WTC11 (cell line): ENCODE measurements around the gene SMPD2. TPM values are rescaled to one million over a fixed set of nuclear protein-coding genes. Genes with fewer than 3 reads are reported as not detected.

ENCODE experiments used
- ATAC-seq: fragments of 200-7000 bp; cut with Tn5 transposase; 2 replicates; pipeline ENCODE4 v1.10.0; 2021; ENCODE audit warnings: mild to moderate bottlenecking, moderate library complexity
- CTCF ChIA-PET: fragments of 300-600 bp; sonication (Branson Sonifier 250); formaldehyde crosslinking; loops from one replicate; lab custom pipeline; 2021; ENCODE audit warnings: antibody characterized with exemption; lab: Charles Lee
- POLR2A ChIA-PET: fragments of 350-600 bp; sonication (Branson Sonifier 250); formaldehyde crosslinking; loops from one replicate; lab custom pipeline; 2021; ENCODE audit warnings: antibody characterized with exemption; lab: Charles Lee
- DNase-seq: peaks from one replicate; pipeline ENCODE4 v3.0.0; 2021; ENCODE audit warnings: low spot score
- H3K27ac Mint-ChIP-seq: 2 replicates; pipeline ENCODE4 v1.8.0; 2021; ENCODE audit warnings: mixed read lengths
- H3K27me3 Mint-ChIP-seq: 2 replicates; pipeline ENCODE4 v1.8.0; 2021; ENCODE audit warnings: low read depth, mild to moderate bottlenecking, moderate library complexity, mixed read lengths
- H3K36me3 Mint-ChIP-seq: 2 replicates; pipeline ENCODE4 v1.8.0; 2021; ENCODE audit warnings: mixed read lengths
- H3K4me1 Mint-ChIP-seq: 2 replicates; pipeline ENCODE4 v1.8.0; 2022; ENCODE audit warnings: mixed read lengths
- H3K4me3 Mint-ChIP-seq: 2 replicates; pipeline ENCODE4 v1.8.0; 2021; ENCODE audit warnings: mild to moderate bottlenecking, moderate library complexity, mixed read lengths
- H3K9me3 Mint-ChIP-seq: 2 replicates; pipeline ENCODE4 v1.8.0; 2021; ENCODE audit warnings: mixed read lengths
- E2F4 ChIP-seq: sonication (generic); formaldehyde crosslinking; IDR thresholded peaks from 2 replicates; pipeline ENCODE4 v1.8.1; 2022; ENCODE audit warnings: low read depth, mild to moderate bottlenecking, moderate library complexity, missing genetic modification reagents, borderline replicate concordance
- GRHL2 ChIP-seq: fragments of 250-450 bp; sonication (Bioruptor Pico); IDR thresholded peaks from 2 replicates; pipeline ENCODE4 v1.8.0; 2022; ENCODE audit warnings: mild to moderate bottlenecking, moderate library complexity; ENCODE audit not compliant: insufficient replicate concordance, severe bottlenecking
- MLX ChIP-seq: sonication (generic); formaldehyde crosslinking; IDR thresholded peaks from 2 replicates; pipeline ENCODE4 v1.8.1; 2023; ENCODE audit warnings: mild to moderate bottlenecking, missing genetic modification reagents, moderate library complexity
- NFYB ChIP-seq: sonication (generic); formaldehyde crosslinking; conservative IDR thresholded peaks from 2 replicates; pipeline ENCODE4 v1.8.0; 2022; ENCODE audit warnings: low read depth, missing genetic modification reagents
- RELA ChIP-seq: sonication (generic); formaldehyde crosslinking; IDR thresholded peaks from 2 replicates; pipeline ENCODE4 v1.8.1; 2022; ENCODE audit warnings: missing genetic modification reagents, mild to moderate bottlenecking, borderline replicate concordance
- SOX15 ChIP-seq: fragments of 250-450 bp; sonication (Bioruptor Pico); IDR thresholded peaks from 2 replicates; pipeline ENCODE4 v1.9.0; 2021; ENCODE audit warnings: mild to moderate bottlenecking
- ZNF512 ChIP-seq: sonication (generic); formaldehyde crosslinking; IDR thresholded peaks from 2 replicates; pipeline ENCODE4 v1.8.1; 2022; ENCODE audit warnings: missing genetic modification reagents, borderline replicate concordance
- total RNA-seq: library from RNA; stranded (reverse); gene quantifications from 3 replicates; pipeline ENCODE4 v1.2.3, GENCODE V29; 2021
- TF ChIP-seq, protein P1 (sequence below): sonication (generic); formaldehyde crosslinking; IDR thresholded peaks from 2 replicates; pipeline ENCODE4 v1.8.1; 2022; ENCODE audit warnings: mild to moderate bottlenecking, moderate library complexity, missing genetic modification reagents
- TF ChIP-seq, protein P2 (sequence below): sonication (generic); formaldehyde crosslinking; IDR thresholded peaks from 2 replicates; pipeline ENCODE4 v1.8.0; 2023; ENCODE audit warnings: missing genetic modification reagents, mild to moderate bottlenecking, borderline replicate concordance
- TF ChIP-seq, protein P3 (sequence below): fragments of 250-450 bp; sonication (Bioruptor Pico); IDR thresholded peaks from 2 replicates; pipeline ENCODE4 v1.8.0; 2021; ENCODE audit warnings: mild to moderate bottlenecking
- TF ChIP-seq, protein P4 (sequence below): fragments of 250-450 bp; sonication (Bioruptor Pico); conservative IDR thresholded peaks from 2 replicates; pipeline ENCODE4 v1.9.0; 2021; ENCODE audit warnings: mild to moderate bottlenecking
- TF ChIP-seq, protein P5 (sequence below): sonication (generic); formaldehyde crosslinking; IDR thresholded peaks from 2 replicates; pipeline ENCODE4 v1.8.0; 2023; ENCODE audit warnings: mild to moderate bottlenecking, missing genetic modification reagents

SMPD2 gene
- total RNA-seq, 1 experiment from 2014 or later, result 13.1 TPM

- ChIA-PET CTCF (interaction anchor here (0.6 kb wide), 1 partner anchor 9 kb away, joined by 3 read pairs; no protein-coding TSS in a partner anchor), POLR2A (no interaction called here)
- Mint-ChIP-seq H3K27ac (no peak overlapping the region), H3K27me3 (no peaks in the 10 kb centered on the region; the same call in 1 of the 2 replicates), H3K4me3 (no peak overlapping the region), H3K36me3 (peaks cover 13% of the 10 kb centered on the region), H3K9me3 (no peaks in the 10 kb centered on the region), H3K4me1 (peaks cover 20% of the 10 kb centered on the region)
- TF ChIP-seq, protein P1, sequence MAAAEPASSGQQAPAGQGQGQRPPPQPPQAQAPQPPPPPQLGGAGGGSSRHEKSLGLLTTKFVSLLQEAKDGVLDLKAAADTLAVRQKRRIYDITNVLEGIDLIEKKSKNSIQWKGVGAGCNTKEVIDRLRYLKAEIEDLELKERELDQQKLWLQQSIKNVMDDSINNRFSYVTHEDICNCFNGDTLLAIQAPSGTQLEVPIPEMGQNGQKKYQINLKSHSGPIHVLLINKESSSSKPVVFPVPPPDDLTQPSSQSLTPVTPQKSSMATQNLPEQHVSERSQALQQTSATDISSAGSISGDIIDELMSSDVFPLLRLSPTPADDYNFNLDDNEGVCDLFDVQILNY (CRISPR knock-in tag), result no peak
- TF ChIP-seq RELA (CRISPR knock-in tag) (no peak), SOX15 (CRISPR knock-in tag) (no peak), MLX (CRISPR knock-in tag) (no peak), ZNF512 (CRISPR knock-in tag) (no peak), GRHL2 (CRISPR knock-in tag) (no peak), E2F4 (no peak), NFYB (CRISPR knock-in tag) (no peak)
- TF ChIP-seq, protein P2, sequence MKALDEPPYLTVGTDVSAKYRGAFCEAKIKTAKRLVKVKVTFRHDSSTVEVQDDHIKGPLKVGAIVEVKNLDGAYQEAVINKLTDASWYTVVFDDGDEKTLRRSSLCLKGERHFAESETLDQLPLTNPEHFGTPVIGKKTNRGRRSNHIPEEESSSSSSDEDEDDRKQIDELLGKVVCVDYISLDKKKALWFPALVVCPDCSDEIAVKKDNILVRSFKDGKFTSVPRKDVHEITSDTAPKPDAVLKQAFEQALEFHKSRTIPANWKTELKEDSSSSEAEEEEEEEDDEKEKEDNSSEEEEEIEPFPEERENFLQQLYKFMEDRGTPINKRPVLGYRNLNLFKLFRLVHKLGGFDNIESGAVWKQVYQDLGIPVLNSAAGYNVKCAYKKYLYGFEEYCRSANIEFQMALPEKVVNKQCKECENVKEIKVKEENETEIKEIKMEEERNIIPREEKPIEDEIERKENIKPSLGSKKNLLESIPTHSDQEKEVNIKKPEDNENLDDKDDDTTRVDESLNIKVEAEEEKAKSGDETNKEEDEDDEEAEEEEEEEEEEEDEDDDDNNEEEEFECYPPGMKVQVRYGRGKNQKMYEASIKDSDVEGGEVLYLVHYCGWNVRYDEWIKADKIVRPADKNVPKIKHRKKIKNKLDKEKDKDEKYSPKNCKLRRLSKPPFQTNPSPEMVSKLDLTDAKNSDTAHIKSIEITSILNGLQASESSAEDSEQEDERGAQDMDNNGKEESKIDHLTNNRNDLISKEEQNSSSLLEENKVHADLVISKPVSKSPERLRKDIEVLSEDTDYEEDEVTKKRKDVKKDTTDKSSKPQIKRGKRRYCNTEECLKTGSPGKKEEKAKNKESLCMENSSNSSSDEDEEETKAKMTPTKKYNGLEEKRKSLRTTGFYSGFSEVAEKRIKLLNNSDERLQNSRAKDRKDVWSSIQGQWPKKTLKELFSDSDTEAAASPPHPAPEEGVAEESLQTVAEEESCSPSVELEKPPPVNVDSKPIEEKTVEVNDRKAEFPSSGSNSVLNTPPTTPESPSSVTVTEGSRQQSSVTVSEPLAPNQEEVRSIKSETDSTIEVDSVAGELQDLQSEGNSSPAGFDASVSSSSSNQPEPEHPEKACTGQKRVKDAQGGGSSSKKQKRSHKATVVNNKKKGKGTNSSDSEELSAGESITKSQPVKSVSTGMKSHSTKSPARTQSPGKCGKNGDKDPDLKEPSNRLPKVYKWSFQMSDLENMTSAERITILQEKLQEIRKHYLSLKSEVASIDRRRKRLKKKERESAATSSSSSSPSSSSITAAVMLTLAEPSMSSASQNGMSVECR (CRISPR knock-in tag), result no peak
- TF ChIP-seq, protein P3, sequence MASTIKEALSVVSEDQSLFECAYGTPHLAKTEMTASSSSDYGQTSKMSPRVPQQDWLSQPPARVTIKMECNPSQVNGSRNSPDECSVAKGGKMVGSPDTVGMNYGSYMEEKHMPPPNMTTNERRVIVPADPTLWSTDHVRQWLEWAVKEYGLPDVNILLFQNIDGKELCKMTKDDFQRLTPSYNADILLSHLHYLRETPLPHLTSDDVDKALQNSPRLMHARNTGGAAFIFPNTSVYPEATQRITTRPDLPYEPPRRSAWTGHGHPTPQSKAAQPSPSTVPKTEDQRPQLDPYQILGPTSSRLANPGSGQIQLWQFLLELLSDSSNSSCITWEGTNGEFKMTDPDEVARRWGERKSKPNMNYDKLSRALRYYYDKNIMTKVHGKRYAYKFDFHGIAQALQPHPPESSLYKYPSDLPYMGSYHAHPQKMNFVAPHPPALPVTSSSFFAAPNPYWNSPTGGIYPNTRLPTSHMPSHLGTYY (CRISPR knock-in tag), result no peak
- TF ChIP-seq, protein P4, sequence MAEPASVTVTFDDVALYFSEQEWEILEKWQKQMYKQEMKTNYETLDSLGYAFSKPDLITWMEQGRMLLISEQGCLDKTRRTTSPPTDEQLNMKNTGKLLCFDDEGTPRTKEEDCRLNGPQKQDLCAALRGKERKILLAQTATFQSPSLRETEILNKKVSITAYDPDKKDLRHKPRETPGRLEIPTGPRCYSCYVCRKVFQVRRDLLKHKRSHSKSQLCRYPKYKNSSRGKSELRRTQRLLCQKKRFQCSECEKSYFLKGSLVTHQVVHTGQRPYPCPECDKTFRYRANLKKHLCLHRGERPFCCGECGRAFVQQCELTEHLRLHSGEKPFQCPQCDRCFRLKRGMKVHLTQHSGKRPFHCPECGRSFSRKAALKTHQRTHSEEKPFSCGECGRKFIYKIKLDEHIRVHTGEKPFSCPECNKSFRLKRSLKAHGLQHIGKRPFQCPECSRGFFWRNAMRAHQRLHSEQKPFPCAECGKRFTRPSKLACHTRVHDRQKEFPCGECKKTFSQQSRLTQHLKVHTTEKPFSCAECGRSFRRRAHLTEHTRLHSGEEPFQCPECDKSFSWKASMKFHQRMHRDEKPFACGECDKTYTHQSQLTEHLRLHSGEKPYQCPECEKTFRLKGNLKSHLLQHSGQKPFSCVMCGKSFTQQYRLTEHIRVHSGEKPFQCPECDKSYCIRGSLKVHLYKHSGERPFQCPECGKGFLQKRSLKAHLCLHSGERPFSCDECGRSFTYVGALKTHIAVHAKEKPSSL (CRISPR knock-in tag), result no peak
- TF ChIP-seq, protein P5, sequence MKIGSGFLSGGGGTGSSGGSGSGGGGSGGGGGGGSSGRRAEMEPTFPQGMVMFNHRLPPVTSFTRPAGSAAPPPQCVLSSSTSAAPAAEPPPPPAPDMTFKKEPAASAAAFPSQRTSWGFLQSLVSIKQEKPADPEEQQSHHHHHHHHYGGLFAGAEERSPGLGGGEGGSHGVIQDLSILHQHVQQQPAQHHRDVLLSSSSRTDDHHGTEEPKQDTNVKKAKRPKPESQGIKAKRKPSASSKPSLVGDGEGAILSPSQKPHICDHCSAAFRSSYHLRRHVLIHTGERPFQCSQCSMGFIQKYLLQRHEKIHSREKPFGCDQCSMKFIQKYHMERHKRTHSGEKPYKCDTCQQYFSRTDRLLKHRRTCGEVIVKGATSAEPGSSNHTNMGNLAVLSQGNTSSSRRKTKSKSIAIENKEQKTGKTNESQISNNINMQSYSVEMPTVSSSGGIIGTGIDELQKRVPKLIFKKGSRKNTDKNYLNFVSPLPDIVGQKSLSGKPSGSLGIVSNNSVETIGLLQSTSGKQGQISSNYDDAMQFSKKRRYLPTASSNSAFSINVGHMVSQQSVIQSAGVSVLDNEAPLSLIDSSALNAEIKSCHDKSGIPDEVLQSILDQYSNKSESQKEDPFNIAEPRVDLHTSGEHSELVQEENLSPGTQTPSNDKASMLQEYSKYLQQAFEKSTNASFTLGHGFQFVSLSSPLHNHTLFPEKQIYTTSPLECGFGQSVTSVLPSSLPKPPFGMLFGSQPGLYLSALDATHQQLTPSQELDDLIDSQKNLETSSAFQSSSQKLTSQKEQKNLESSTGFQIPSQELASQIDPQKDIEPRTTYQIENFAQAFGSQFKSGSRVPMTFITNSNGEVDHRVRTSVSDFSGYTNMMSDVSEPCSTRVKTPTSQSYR (CRISPR knock-in tag), result no peak
- no peak for ATAC-seq
- DNase-seq, result no peak
Observed at GRCh38 chr6:109451376-109451775, 10.9 kb downstream of the SMPD2 start.
